Esophagus muscularis mucosa (tissue), 4 donors: ENCODE data around the gene PPP1R3C. TPM values are rescaled to one million over a fixed set of nuclear protein-coding genes. Genes with fewer than 3 reads are reported as not detected.

ENCODE experiments used
- DNase-seq: peaks from one replicate; pipeline ENCODE4 v3.0.0-alpha.2; 2017; ENCODE audit errors: extremely low spot score
- H3K27ac ChIP-seq, 4 donors: fragments of 200-600 bp; sonication (generic); replicated peaks in 1 of 4; 1 replicate in 3 of 4; 2 replicates in 1 of 4; pipeline ENCODE4 v1.5.1; 2016 to 2019; ENCODE audit warnings: mild to moderate bottlenecking in 1 of 4
- H3K27me3 ChIP-seq, 4 donors: fragments of 200-600 bp; sonication (generic); one replicate each; pipeline versions ENCODE4 v1.5.1 to v1.6.0; 2016 to 2019
- H3K36me3 ChIP-seq, 4 donors: fragments of 200-600 bp; sonication (generic); one replicate each; pipeline ENCODE4 v1.5.1; 2016 to 2019
- H3K4me1 ChIP-seq, 4 donors: fragments of 200-600 bp; sonication (generic); one replicate each; pipeline ENCODE4 v1.5.1; 2016 to 2019
- H3K4me3 ChIP-seq, 4 donors: fragments of 200-600 bp; sonication (generic); 1 replicate in 2 of 4; 2 replicates in 2 of 4; pipeline ENCODE4 v1.5.1; 2016 to 2019; ENCODE audit warnings: mild to moderate bottlenecking in 4 of 4, moderate library complexity in 1 of 4
- H3K9me3 ChIP-seq, 4 donors: fragments of 200-600 bp; sonication (generic); 1 replicate in 3 of 4; 2 replicates in 1 of 4; pipeline ENCODE4 v1.5.1; 2016 to 2019
- CTCF ChIP-seq, 3 experiments: fragments of 200-600 bp in 2 of 3; fragments of 450-650 bp in 1 of 3; sonication (generic) in 2 of 3; IDR thresholded peaks; one replicate each; pipeline ENCODE4 v1.5.1; 2017 to 2019; ENCODE audit warnings: antibody characterized with exemption in 3 of 3, mild to moderate bottlenecking in 2 of 3, moderate library complexity in 1 of 3
- EP300 ChIP-seq: sonication (generic); formaldehyde crosslinking; IDR thresholded peaks from one replicate; pipeline ENCODE4 v1.6.1; 2017; ENCODE audit warnings: antibody characterized with exemption
- POLR2A ChIP-seq: fragments of 450-650 bp; IDR thresholded peaks from one replicate; pipeline ENCODE4 v1.6.1; 2017; ENCODE audit warnings: antibody characterized with exemption, moderate library complexity, mild to moderate bottlenecking, low read depth
- POLR2AphosphoS5 ChIP-seq, 2 donors: sonication (generic); formaldehyde crosslinking; IDR thresholded peaks; one replicate each; pipeline ENCODE4 v1.6.1; 2017; ENCODE audit warnings: antibody characterized with exemption in 2 of 2
- WGBS: methylation state at CpG from one replicate; pipeline ENCODE4 v1.1.5; 2018; 5-methylcytosine and 5-hydroxymethylcytosine counted together
- intact Hi-C: fragments of 100-400 bp; cut with DNase I; formaldehyde crosslinking; loops from one replicate; pipeline ENCODE4 v1.15.1; 2023
- total RNA-seq, 4 donors: library from RNA; depleted of rRNA; stranded (reverse); fragments of >200 nt; gene quantifications; one replicate each; pipeline versions ENCODE4 v1.1.0 to v1.2.1, GENCODE V29; 2016

Gene PPP1R3C
- total RNA-seq, 4 donors from 2014 or later: 46.7 to 111 (median 87.8) TPM

- WGBS: 92% methylated on average over 4 of the region's 4 CpGs
- intact Hi-C loops: no loop called here
- H3K4me3 ChIP-seq: no peak overlapping the region
- no peaks in the 10 kb centered on the region for H3K27me3 ChIP-seq
- H3K36me3 ChIP-seq: no peaks in the 10 kb centered on the region
- no peak for TF ChIP-seq CTCF (IDR thresholded peaks at IDR 0.05)
- no peak for TF ChIP-seq EP300
- no peak for TF ChIP-seq POLR2AphosphoS5 (IDR thresholded peaks at IDR 0.05)
- TF ChIP-seq POLR2A: no peak
- no peak overlapping the region for H3K27ac ChIP-seq
- no peak for DNase-seq
- peaks cover 4 to 7% (median 6%) of the 10 kb centered on the region in 4 donors for H3K9me3 ChIP-seq
- peaks cover 29 to 60% (median 56%) of the 10 kb centered on the region in 4 donors for H3K4me1 ChIP-seq
These were observed 31.7 kb downstream of the PPP1R3C start for GRCh38 chr10:91601212-91601611.

- Histone ChIP-seq H3K27me3 (no peaks in the 10 kb centered on the region), H3K4me3 (no peak overlapping the region), H3K36me3 (no peaks in the 10 kb centered on the region), H3K4me1 (peaks cover 24 to 58% (median 54%) of the 10 kb centered on the region in 4 donors), H3K9me3 (no peaks in the 10 kb centered on the region), H3K27ac (peak overlapping the region; percentile 72 to 90 (median 82))
- TF ChIP-seq POLR2AphosphoS5 (IDR thresholded peaks at IDR 0.05): peak; percentile 28 to 69
- TF ChIP-seq CTCF (IDR thresholded peaks at IDR 0.05): no peak
- TF ChIP-seq EP300: no peak
- TF ChIP-seq POLR2A: no peak
- 54% methylated on average over 6 of the region's 6 CpGs for WGBS
- intact Hi-C loops: no loop called here
- peak; percentile 85 for DNase-seq
These were observed 34.5 kb downstream of the PPP1R3C start for GRCh38 chr10:91598211-91598977.

GRCh38 chr10:91597197-91597881 lies 35.5 kb downstream of the PPP1R3C start:
- H3K27ac ChIP-seq: peak overlapping the region; percentile 72 to 90 (median 82)
- peaks cover 30 to 64% (median 56%) of the 10 kb centered on the region in 4 donors for H3K4me1 ChIP-seq
- no peak for DNase-seq
- no peak overlapping the region for H3K4me3 ChIP-seq
- intact Hi-C loops: no loop called here
- no peaks in the 10 kb centered on the region for H3K27me3 ChIP-seq
- H3K9me3 ChIP-seq: no peaks in the 10 kb centered on the region
- H3K36me3 ChIP-seq: no peaks in the 10 kb centered on the region
- 37% methylated on average over 7 of the region's 7 CpGs for WGBS
- TF ChIP-seq POLR2AphosphoS5 (IDR thresholded peaks at IDR 0.05) (no peak), EP300 (no peak), POLR2A (no peak), CTCF (IDR thresholded peaks at IDR 0.05) (no peak)

- Histone ChIP-seq H3K4me1 (peaks cover 35 to 67% (median 60%) of the 10 kb centered on the region in 4 donors), H3K36me3 (no peaks in the 10 kb centered on the region), H3K27ac (peak overlapping the region; percentile 72 to 90 (median 82)), H3K27me3 (no peaks in the 10 kb centered on the region), H3K4me3 (no peak overlapping the region), H3K9me3 (no peaks in the 10 kb centered on the region)
- 12% methylated on average over 1 of the region's 1 CpG for WGBS
- no peak for DNase-seq
- intact Hi-C loops: no loop called here
- TF ChIP-seq CTCF (IDR thresholded peaks at IDR 0.05) (no peak), POLR2A (no peak), EP300 (no peak), POLR2AphosphoS5 (IDR thresholded peaks at IDR 0.05) (peak in 1 of 2 donors; percentile 51)
These were observed 36.1 kb downstream of the PPP1R3C start for GRCh38 chr10:91596825-91597196.
